ENCODE results near the gene NKX2-4. TPM values are rescaled to one million over a fixed set of nuclear protein-coding genes. Genes with fewer than 3 reads are reported as not detected.

NKX2-4 gene
- total and polyA plus RNA-seq, 9 of the 15 experiments (the other 6 are each of a cell fraction or from before 2014, with no cell fraction given): not detected

GRCh38 chr20:21396599-21397340, 556 bp downstream of the NKX2-4 start:
- H3K4me1 ChIP-seq (replicated peaks in 1 of 2; ENCODE audit: control insufficient read depth in 2 of 2, insufficient read depth in 2 of 2, low read length in 2 of 2): no peaks in the 10 kb centered on the region; a peak in 1 of 5 replicates
- H3K36me3 ChIP-seq (ENCODE audit: control insufficient read depth, insufficient read depth, low read length): no peaks in the 10 kb centered on the region
- POLR2A ChIA-PET: no interaction called here
- H3K4me3 ChIP-seq: no peak overlapping the region
- no peak overlapping the region for H3K27ac ChIP-seq (ENCODE audit: extremely low read depth, low read depth, low read length)
- FAIRE-seq: no peak
- intact Hi-C loops (cut with micrococcal nuclease): no loop called here
- DNase-seq (ENCODE audit: extremely low read depth in 1 of 4, low spot score in 3 of 4): no peak
- WGBS (ENCODE audit: insufficient coverage, low coverage, missing lambda C conversion rate): 73% methylated on average over 3 of the region's 116 CpGs
- no peak overlapping the region for H2AFZ ChIP-seq (ENCODE audit: low read depth, low read length)
- H3K9ac ChIP-seq (ENCODE audit: insufficient read depth in 1 of 2, low read depth in 2 of 2, low read length in 2 of 2): no peak overlapping the region
- H4K20me1 ChIP-seq (replicated peaks; ENCODE audit: control insufficient read depth, insufficient read depth, low read length): no peaks in the 10 kb centered on the region
- CTCF ChIA-PET (ENCODE audit: low intra/inter-chr PET ratio): no interaction called here
- no peaks in the 10 kb centered on the region for H3K27me3 ChIP-seq (ENCODE audit: control insufficient read depth in 2 of 2, insufficient read depth in 2 of 2, low read length in 2 of 2)
- H3K9me1 ChIP-seq (ENCODE audit: control insufficient read depth, insufficient read depth, low read length): no peaks in the 10 kb centered on the region
- no peaks in the 10 kb centered on the region for H3K9me3 ChIP-seq (replicated peaks; ENCODE audit: control insufficient read depth, insufficient read depth, low read depth, low read length)
- in situ Hi-C loops (cut with MboI): no loop called here
- H3K4me2 ChIP-seq (ENCODE audit: insufficient read depth, low read length): no peak overlapping the region
- no peak for ATAC-seq
- BruUV-seq (replicated peaks): no TSS peak
- no peaks in the 10 kb centered on the region for H3K79me2 ChIP-seq (ENCODE audit: control insufficient read depth, insufficient read depth, low read length)
- no peak for TF ChIP-seq ZNF324 (CRISPR knock-in tag; IDR thresholded peaks at IDR 0.05)
- TF ChIP-seq BRCA1 (IDR thresholded peaks at IDR 0.05): no peak
- TF ChIP-seq BRCA1 (CRISPR knock-in tag; IDR thresholded peaks at IDR 0.05): no peak
- no peak for TF ChIP-seq NFATC3 (IDR thresholded peaks at IDR 0.05)
- no peak for TF ChIP-seq TOE1 (IDR thresholded peaks at IDR 0.05; ENCODE audit: borderline replicate concordance)
- TF ChIP-seq TOE1 (CRISPR knock-in tag; IDR thresholded peaks at IDR 0.05; ENCODE audit: borderline replicate concordance, low read depth): no peak
- no peak for TF ChIP-seq HMGN3 (IDR thresholded peaks at IDR 0.05; ENCODE audit: borderline replicate concordance, extremely low read depth, insufficient read length, low read depth, low read length)
- no peak for TF ChIP-seq ZNF41 (CRISPR knock-in tag; conservative IDR thresholded peaks at IDR 0.05)
- no peak for TF ChIP-seq ETV6 (IDR thresholded peaks at IDR 0.05; ENCODE audit: borderline replicate concordance in 1 of 2, low read depth in 2 of 2, low read length in 1 of 2)
- no peak for TF ChIP-seq ETV6 (CRISPR knock-in tag; IDR thresholded peaks at IDR 0.05; ENCODE audit: borderline replicate concordance)
- no peak for TF ChIP-seq ETS2 (tag; IDR thresholded peaks at IDR 0.05; ENCODE audit: borderline replicate concordance, poor library complexity, severe bottlenecking)
- TF ChIP-seq MXD1 (CRISPR knock-in tag; IDR thresholded peaks at IDR 0.05; ENCODE audit: borderline replicate concordance, poor library complexity, severe bottlenecking): no peak
